GM18498 (cell line): ENCODE measurements around the gene AGAP1.

ENCODE experiments used
- ATAC-seq: cut with Tn5 transposase; IDR thresholded peaks from one replicate; pipeline ENCODE4 v1.9.1; 2021; ENCODE audit warnings: mild to moderate bottlenecking, moderate library complexity; ENCODE audit not compliant: unreplicated experiment

AGAP1 gene

DNA sequence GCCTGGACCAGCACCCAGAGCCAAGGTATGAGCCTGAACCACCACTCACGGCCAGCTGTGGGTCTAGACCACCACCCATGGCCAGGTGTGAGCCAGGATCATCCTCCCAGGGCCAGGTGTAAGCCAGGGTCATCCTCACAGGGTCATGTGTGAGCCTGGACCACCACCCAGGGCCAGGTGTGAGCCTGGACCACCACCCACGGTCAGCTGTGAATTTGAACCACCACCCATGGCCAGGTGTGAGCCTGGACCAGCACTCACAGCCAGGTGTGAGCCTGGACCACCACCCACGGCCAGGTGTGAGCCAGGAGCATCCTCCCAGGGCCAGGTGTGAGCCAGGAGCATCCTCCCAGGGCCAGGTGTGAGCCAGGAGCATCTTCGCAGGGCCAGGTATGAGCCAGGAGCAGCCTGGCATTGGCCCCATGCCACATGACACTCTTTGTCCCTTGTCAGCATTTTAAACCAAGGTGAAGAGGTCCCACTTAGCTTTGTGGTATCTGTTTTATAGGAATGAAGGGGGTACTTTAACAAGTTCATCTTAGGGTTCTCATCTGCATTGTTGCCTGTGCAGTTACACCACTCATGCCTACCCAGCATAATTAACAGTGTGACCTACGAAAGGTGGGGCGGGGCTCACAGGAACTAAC lies 71.2 kb downstream of the AGAP1 start:
- ATAC-seq = no peak

DNA sequence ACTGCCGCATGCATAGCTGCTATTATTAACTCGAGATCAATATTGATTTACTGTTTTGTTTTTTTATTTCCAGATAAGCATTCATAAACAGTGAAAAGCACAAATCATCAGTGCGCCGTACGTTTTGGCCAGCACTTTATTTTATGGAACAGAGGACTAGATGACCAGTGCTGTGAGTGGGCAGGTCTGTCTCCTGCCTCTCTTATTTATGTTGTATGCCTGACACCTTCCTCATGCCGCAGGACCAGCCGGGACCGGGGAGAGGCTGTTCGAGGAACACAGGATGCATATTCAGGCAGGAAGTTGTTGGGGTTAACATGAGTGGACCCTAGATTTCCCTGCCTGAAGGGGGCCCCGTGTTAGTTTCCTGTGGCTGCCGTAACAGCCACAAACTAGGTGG lies 72.6 kb downstream of the AGAP1 start:
- no peak for ATAC-seq

GRCh38 chr2:235566931-235567495 lies 73.2 kb downstream of the AGAP1 start:
- no peak for ATAC-seq

DNA sequence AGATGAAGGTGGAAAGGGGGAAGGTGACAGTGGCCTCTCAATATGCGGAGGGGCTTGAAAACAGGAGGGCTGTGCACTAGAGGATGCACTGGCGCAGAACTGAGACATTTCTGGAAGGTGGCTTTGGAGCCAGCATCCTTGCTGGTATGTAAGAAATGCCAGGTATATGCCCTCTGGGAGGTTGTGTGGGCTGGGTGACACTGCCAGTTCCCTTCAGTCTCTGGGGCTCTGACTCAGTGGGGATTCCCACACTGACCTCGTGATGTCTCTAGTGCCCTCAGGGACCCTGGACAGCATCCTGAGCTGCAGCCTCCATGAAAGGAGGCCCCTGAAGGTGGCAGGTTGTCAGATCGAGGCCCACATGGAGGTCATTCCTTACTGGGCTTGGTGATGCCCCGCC lies 74.0 kb downstream of the AGAP1 start:
- ATAC-seq = no peak

GRCh38 chr2:235568431-235568830 lies 74.6 kb downstream of the AGAP1 start:
- no peak for ATAC-seq

GRCh38 chr2:235569837-235570236 lies 76.0 kb downstream of the AGAP1 start:
- no peak for ATAC-seq

- no peak for ATAC-seq
Observed at GRCh38 chr2:235570256-235570655, 76.4 kb downstream of the AGAP1 start.

GRCh38 chr2:235570966-235571692 lies 77.3 kb downstream of the AGAP1 start:
- ATAC-seq = no peak

- ATAC-seq = no peak
Observed at GRCh38 chr2:235572592-235572991, 78.7 kb downstream of the AGAP1 start.

DNA sequence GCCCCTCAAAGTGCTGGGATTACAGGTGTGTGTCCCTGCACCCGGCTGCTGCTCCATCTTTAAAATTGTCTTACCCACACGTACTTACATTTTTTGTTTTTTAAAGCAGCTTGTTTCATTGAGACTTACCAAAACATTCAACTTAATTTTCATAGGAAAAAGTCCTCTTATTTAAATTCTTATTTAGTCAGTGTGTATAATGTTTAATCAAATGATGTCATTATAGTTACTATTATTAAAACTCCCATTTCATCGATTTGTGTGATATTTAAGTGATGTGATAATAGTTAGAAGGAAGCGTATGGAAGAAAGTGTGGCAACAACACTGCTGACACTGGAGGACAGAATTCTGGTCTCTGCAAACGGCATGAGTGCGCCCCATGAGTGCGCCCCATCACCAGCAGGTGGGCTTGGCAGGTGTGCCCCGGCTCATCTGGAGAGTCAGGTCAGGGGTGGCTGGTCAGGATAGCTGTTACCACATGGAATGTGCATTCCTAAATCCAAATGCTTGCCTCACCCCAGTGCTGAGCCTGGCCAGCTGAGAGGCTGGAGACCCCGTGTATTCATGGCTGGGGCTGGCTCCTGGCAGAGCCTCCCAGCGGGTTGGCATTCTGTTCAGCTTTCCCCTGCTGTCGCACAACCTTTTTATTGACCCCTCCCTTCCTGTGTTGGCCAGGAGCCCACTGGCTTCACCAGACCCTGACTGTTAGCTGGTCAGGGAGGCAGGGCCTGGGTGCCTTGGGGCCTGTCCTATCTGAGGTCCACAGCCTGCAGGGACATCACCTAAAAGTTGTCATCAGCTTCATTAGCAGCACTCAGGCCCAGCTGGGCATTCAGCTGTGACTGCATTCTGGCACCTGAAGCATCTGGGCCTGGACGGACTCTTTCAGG lies 79.7 kb downstream of the AGAP1 start:
- no peak for ATAC-seq

- no peak for ATAC-seq
Observed at GRCh38 chr2:235575431-235575830, 81.6 kb downstream of the AGAP1 start.

DNA sequence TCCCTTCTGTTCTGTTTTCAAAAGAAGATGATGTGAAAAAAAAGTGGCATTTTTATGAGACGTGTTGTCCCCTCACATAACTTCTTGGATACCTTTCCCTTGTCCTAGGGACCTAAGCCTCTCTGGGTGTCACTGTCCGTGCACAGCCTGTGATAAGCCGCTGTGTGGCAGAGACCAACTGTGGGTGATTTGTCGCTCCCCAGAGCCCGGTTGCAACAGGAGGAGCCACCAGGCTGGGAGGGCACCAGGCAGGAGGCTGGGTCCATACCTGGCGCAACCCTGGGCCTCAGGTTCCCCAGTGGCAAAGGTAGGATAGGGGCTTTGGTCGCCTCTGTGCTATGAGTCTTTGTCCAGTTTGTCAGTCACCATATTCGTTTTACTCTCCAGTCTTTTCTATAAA lies 82.1 kb downstream of the AGAP1 start:
- no peak for ATAC-seq

- no peak for ATAC-seq
Observed at GRCh38 chr2:235576337-235576910, 82.6 kb downstream of the AGAP1 start.

- no peak for ATAC-seq
Observed at GRCh38 chr2:235577404-235578330, 83.8 kb downstream of the AGAP1 start.

GRCh38 chr2:235579128-235579527 lies 85.3 kb downstream of the AGAP1 start:
- ATAC-seq = no peak

- ATAC-seq = no peak
Observed at GRCh38 chr2:235580426-235581157, 86.7 kb downstream of the AGAP1 start.

GRCh38 chr2:235582081-235582686 lies 88.3 kb downstream of the AGAP1 start:
- ATAC-seq = no peak

- no peak for ATAC-seq
Observed at GRCh38 chr2:235582729-235583128, 88.9 kb downstream of the AGAP1 start.

- ATAC-seq = no peak
Observed at GRCh38 chr2:235583144-235583543, 89.3 kb downstream of the AGAP1 start.
